ENCODE measurements around the gene CHST2.

GRCh38 chr3:143084856-143085731, 34.5 kb upstream of the CHST2 start:
- no peak for TF ChIP-seq EZH2phosphoT487 (IDR thresholded peaks at IDR 0.05; ENCODE audit: insufficient read depth, low read depth)
- TF ChIP-seq EZH2 (IDR thresholded peaks at IDR 0.05; ENCODE audit: insufficient read depth, poor library complexity, severe bottlenecking) = no peak
